AG04449 (cell line): ENCODE results near the gene MSL3B.
"Not testable (repeated sequence)": the region's sequence is repeated elsewhere in the genome, so short reads cannot be mapped to it uniquely, and the experiment has no call there.

Experiments
- CTCF ChIA-PET: fragments of 350-600 bp; formaldehyde crosslinking; extraction: SDS; loops from one replicate; lab custom pipeline; 2021; ENCODE audit warnings: antibody characterized with exemption; lab: Yijun Ruan, JAX
- POLR2A ChIA-PET: fragments of 400-600, 350-600 bp; formaldehyde crosslinking; extraction: SDS; loops from one replicate; lab custom pipeline; 2020; ENCODE audit warnings: antibody characterized with exemption, inconsistent platforms; lab: Yijun Ruan, JAX
- DNase-seq: peaks from one replicate; pipeline ENCODE4 v3.0.0-alpha.2; 2010; ENCODE audit warnings: low read depth, low spot score
- H3K4me3 ChIP-seq: 2 replicates; pipeline ENCODE4 v1.5.1; 2011; ENCODE audit warnings: low read depth, mild to moderate bottlenecking, control low read depth, low read length
- CTCF ChIP-seq: IDR thresholded peaks from one replicate; pipeline ENCODE4 v1.5.1; 2011; ENCODE audit warnings: mild to moderate bottlenecking, moderate library complexity, low read length, control low read depth, inconsistent platforms; ENCODE audit not compliant: insufficient read depth; ENCODE audit errors: missing control alignments

Gene MSL3B

GRCh38 chr2:233901884-233902283, 33.7 kb upstream of the MSL3B start:
- H3K4me3 ChIP-seq: no peak overlapping the region
- ChIA-PET CTCF (interaction anchor here (0.6 kb wide), 1 partner anchor 495 kb away, joined by 3 read pairs; no protein-coding TSS in a partner anchor), POLR2A (no interaction called here)
- no peak for DNase-seq
- TF ChIP-seq CTCF: no peak

DNA sequence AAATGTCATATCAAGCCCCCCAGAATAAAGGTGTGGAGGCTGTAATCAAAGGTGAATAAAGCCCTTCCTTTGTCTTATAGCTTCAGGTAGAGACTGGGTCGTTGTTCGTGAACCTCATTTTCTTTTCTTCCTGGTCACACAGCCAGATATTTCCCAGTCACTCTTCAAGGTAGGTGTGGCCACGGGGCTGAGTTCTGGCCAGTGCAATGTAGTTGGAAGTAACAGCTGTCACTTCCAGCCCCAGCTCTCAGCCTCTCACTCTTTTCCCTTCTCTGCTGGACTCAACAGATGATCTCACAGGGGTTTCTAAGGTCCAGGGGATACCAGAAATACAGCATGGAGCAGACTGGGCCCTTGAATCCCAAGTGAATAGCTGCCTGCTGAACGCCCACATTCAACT, 33.2 kb upstream of the MSL3B start:
- H3K4me3 ChIP-seq: no peak overlapping the region
- CTCF ChIA-PET: no interaction called here
- no peak for DNase-seq
- POLR2A ChIA-PET: no interaction called here
- no peak for TF ChIP-seq CTCF

DNA sequence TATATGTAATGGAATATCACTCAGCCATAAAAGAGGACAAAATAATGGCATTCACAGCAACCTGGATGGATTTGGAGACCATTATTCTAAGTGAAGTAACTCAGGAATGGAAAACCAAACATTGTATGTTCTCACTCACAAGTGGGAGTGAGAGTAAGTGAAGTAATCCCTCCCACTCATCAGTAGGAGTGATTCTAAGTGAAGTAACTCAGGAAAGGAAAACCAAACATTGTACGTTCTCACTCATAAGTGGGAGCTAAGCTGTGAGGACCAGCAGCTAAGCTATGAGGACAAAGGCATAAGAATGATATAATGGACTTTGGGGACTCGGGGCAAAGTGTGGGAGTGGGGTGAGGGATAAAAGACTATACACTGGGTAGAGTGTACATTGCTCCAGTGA, 28.1 kb upstream of the MSL3B start:
- H3K4me3 ChIP-seq, POLR2A ChIA-PET, DNase-seq, CTCF ChIA-PET: not testable (repeated sequence)

GRCh38 chr2:233892793-233893192, 24.6 kb upstream of the MSL3B start:
- ChIA-PET POLR2A (no interaction called here), CTCF (no interaction called here)
- DNase-seq: no peak
- no peak overlapping the region for H3K4me3 ChIP-seq
- TF ChIP-seq CTCF: no peak

GRCh38 chr2:233882353-233882752, 14.2 kb upstream of the MSL3B start:
- DNase-seq: no peak
- POLR2A ChIA-PET: no interaction called here
- no peak overlapping the region for H3K4me3 ChIP-seq
- TF ChIP-seq CTCF: no peak
- CTCF ChIA-PET: no interaction called here

DNA sequence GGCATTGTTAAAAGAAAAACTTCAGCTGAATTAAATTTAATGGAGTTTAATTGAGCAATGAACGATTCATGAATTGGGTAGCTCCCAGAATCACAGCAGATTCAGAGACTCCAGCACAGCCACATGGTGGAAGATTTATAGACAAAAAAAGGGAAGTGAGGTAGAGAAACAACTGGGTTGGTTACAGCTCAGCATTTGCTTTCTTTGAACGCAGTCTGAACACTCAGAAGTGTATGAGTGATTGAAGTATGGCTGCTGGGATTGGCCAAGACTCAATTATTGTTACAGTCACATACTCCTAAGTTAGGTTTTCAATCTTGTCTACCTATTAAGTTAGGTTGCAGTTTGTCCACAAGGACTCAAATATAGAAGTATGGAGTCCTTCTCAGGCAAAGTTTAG, 3.9 kb upstream of the MSL3B start:
- CTCF ChIA-PET: interaction anchor here (1.0 kb wide), 1 partner anchor 15 kb away, joined by 4 read pairs; no protein-coding TSS in a partner anchor

GRCh38 chr2:233871432-233871831, 3.2 kb upstream of the MSL3B start:
- H3K4me3 ChIP-seq: no peak overlapping the region
- no peak for DNase-seq
- POLR2A ChIA-PET: no interaction called here
- CTCF ChIA-PET: interaction anchor here (1.0 kb wide), 1 partner anchor 14 kb away, joined by 4 read pairs; no protein-coding TSS in a partner anchor
- no peak for TF ChIP-seq CTCF

More for the DNA sequence above, 3.9 kb upstream of the MSL3B start:
- POLR2A ChIA-PET, DNase-seq, H3K4me3 ChIP-seq: not testable (repeated sequence)
